MV-4-11 (cell line): ENCODE data around the gene CORIN.

ENCODE experiments used
- DNase-seq: peaks from one replicate; lab custom pipeline; 2025; lab: John Stamatoyannopoulos, UW

CORIN gene

DNA sequence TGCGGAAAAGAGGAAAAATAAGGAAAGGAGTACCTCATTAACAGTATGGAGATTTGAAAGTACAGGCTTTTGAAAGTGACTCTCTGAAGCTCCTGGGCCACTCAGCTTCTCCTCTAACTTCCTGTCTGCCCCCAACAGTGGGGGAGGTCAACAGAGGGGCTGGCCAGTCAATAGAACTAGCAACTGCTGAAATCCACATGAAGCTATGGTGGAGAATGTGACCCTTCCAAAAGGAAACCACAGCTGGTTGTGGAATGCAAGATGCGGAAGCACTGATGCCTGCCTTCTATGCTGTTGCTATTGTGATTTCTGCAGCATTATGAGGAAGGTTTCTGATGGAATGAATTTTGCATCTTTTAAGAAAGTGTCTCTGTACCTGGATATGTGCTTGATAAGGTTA is 2.4 kb downstream of the CORIN start:
- peak; percentile 43 for DNase-seq

- DNase-seq: no peak
These were observed 6.7 kb downstream of the CORIN start for GRCh38 chr4:47831026-47831679.

DNA sequence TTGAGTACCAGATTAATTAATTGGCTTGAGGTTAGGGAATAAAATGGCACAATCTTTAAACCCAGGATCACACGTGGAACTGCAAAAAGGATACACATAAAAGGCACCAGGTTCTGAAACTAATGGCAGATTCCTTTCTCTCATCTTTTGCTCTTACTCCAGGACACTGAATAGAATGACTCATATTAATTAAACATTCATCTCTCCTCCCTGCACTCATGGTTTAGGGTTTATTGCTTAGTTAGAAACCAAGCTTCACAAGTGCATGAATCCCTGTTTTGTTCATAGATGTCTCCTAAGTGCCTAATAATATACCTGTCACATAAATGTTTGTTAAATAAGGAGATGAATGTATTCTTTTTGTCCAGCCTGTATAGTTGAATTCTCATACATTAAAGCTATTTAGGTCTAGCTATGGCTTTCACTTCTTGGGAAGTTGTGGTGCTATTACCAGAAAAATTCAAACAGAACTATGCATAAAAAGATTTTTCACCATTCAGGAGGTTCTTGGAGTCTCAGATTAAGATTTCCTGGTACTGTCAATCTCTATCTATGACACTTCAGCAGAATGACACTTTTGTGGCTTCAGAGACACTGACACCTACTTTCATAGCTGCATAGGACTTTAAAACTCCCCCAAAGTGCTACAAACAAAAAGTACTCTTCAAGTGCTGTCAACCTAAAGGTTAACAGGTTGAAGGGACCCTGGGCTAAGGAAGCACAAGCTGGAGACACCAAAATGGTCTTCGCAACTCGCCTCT is 7.4 kb downstream of the CORIN start:
- DNase-seq: no peak

GRCh38 chr4:47829438-47829837 is 8.4 kb downstream of the CORIN start:
- no peak for DNase-seq

GRCh38 chr4:47827343-47828047 is 10.4 kb downstream of the CORIN start:
- DNase-seq: no peak

GRCh38 chr4:47824840-47825239 is 13.0 kb downstream of the CORIN start:
- DNase-seq: no peak

DNA sequence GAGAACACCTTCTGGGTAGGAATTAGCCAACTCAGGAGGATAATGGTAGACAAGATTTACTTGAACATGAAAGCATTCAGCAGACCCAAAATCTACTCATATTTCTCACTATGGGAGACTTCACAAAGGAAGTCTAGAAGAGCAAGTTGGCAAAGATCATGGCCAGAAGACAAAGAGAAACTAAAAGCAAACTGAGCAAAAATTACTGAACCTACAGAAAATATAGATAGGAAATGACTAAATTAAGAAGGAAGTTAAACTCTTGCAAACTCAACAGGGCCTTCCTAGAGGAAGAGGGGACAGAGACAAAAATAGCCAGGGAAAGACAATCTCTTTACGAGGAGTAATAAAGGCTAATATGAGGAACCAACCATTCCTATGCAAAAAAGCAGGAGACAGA is 18.7 kb downstream of the CORIN start:
- DNase-seq: peak; percentile 9

- DNase-seq: no peak
These were observed 20.6 kb downstream of the CORIN start for GRCh38 chr4:47817275-47817674.

DNA sequence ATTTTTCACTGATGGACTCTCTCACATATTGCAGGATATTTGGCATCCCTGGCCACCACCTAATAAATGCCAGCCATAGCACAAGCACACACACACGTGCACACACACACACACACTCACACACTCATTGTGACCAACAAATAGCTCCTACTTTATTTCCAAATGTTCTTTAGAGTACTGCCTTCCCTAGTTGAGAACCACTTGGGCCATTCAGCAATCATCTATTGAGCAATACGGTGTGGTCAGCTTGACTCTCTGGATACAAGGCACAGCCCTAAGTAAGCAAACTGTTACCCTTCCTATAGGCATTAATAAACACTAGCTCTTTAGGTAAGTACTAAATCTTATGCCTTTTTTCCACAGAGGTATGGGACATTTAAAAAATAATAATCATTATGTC is 21.1 kb downstream of the CORIN start:
- DNase-seq: peak; percentile 20

DNA sequence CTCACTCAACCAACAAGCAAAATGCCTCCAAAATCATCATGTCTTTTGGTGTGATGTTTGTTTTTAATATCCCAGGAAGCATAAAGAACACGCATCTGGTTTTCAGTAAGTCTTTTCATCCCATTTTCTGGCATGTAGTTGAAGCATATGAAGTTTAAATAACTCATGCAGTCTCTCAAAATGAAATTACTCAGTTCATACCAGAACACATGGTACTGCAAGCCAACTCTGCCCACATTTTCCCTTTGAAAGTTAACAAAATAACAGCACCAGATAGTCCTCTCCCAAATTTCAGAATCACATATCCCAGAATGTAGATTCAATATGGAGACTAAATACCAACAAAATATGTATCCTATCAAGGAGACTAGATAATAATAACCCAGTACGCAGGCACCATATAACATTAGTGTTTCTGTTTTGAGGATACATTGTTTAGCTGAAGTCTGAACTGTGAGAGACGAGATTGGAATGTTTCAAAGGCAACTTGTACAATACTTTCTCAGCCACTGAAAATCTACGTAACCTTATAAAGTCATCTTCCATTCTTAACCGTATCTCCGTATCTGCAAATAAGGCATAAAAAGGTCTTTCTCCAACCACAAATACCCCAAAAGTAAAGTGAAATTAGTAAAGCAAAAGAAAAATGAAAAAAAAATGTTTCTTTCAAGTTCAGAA is 23.1 kb downstream of the CORIN start:
- no peak for DNase-seq

DNA sequence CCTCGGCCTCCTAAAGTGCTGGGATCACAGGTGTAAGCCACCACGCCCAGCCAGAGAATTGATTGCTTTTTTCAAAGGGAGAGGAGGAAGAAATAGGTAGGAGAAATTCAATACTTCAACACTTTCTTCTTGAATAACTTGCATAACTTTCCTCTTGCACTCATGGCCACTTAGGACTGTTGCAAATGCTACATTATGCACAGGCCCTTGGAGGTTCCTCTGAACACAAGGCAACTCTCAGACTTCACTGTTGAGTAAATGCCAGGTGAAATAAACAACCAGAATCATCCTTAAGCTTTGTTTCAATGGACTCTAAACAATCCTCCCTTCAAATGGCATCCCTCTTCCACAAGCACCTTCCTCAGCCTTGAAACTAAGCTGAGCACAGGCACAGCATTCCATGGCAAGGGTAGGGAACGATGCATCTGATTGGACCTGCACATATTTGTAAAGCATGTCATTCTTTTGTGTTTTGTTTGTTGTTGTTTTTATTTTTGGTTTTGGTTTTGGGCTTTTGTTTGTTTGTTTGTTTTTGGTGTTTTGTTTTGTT is 28.1 kb downstream of the CORIN start:
- DNase-seq: no peak

GRCh38 chr4:47804598-47804997 is 33.3 kb downstream of the CORIN start:
- DNase-seq: no peak

GRCh38 chr4:47801481-47802002 is 36.3 kb downstream of the CORIN start:
- DNase-seq: no peak

- no peak for DNase-seq
These were observed 39.7 kb downstream of the CORIN start for GRCh38 chr4:47798165-47798564.

DNA sequence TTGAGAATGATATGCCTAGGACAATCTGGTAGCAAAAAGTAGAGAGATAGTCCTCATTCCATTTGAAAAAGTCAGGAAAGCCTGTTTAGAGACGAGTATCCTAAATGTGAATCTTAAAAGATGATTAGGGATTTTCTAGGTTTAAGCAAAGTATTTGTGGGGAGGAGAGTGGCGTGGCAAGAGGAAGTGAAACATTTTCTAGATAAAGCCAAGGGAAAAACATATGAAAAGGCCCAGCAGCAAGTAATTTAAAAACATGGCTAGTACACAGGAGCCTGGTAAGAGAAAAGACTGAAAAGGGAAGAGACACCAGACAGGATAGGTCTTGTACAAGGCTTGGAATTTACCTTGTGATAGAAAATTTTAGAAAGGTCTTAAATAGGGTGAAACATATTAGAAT is 45.9 kb downstream of the CORIN start:
- peak; percentile 67 for DNase-seq

DNA sequence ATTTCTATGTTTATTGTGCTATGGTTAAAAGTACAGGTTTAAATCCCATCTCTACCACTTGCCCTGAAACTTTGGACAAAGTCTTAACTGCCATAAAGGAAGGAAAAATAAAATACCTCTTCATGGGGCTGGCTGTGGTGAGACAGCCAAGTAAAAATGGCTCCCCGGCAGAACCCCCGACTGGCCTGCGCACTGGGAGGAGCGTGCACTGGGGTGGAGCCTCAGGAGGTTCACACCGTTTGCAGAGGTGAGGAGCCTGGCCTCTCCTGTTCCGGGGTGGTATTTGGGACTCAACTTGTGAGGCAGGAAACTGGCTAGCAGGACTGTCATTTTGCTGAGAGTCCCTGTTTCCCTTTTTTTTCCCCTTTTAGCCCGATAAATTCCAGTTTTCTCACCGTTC is 47.8 kb downstream of the CORIN start:
- no peak for DNase-seq

DNA sequence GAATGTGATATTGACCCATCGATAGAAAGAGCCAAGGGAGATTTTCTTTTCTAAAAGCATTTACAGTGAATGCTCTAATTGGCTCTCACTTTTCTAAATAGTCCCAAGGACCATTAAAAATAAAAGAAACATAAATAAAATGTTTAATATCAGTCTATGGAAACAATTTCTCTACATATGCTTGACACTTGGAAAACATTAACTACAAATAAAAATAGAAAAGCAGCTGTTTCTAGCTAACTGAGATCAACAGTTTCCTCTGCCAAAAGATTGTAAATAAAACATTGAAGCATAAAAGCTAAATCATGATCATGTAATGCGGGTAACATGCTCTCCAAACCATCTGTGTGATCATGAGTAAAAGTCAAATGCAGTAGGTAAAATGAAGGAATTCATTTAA is 49.7 kb downstream of the CORIN start:
- DNase-seq: no peak

GRCh38 chr4:47786958-47787370 is 50.9 kb downstream of the CORIN start:
- DNase-seq: peak; percentile 59

DNA sequence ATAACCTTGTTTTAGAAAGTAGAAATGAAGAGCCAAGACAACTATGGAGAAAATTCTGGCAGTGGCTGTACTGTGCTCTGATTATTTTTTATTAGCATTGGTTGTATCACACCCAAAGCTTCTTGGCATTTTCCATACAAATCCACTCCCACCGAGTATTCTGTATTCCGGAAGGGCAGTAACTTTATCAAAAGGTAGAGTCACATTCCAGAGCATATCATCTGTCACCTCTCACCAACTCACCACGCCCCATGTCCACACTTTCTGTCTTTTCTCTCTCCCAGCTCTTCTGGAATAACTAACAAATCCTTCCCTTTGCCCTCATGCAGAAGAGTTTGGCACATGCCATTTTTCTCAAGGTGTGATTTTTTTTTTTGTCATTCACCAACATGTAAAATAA is 52.7 kb downstream of the CORIN start:
- DNase-seq: no peak

- DNase-seq: no peak
These were observed 53.6 kb downstream of the CORIN start for GRCh38 chr4:47784222-47784621.

- no peak for DNase-seq
These were observed 61.5 kb downstream of the CORIN start for GRCh38 chr4:47776353-47776752.

DNA sequence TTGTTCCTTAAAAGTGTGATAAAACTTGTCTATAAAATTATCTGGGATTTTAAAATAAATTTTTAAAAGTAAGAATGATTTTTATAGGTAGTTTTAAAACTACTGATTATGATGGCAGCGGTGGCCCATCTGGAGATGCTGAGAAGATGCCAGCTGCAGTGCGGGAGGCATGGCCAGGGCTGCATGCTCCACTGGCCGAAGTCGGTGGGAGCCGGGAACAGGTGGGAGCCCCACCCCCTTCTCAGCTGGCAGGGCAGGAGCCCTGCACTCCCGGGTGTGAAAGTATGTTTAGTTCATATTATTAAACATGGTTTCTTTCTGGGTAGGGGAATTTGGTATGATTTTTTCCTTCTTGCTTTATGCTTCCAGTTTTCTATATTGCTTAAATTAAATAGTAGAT is 63.8 kb downstream of the CORIN start:
- no peak for DNase-seq
